GM12878 (cell line): ENCODE results near the gene TUBB1. TPM values are rescaled to one million over a fixed set of nuclear protein-coding genes. Genes with fewer than 3 reads are reported as not detected.

ENCODE experiments used
- BHLHE40 ChIP-seq, 2 experiments: fragments of 450-650 bp in 1 of 2; IDR thresholded peaks; 2 replicates each; pipeline ENCODE4 v1.6.1; 2011 to 2017; ENCODE audit warnings: low read depth in 2 of 2, borderline replicate concordance in 1 of 2, improper control_type of control experiment in 1 of 2, low read length in 1 of 2, mild to moderate bottlenecking in 1 of 2
- CHD1 ChIP-seq: IDR thresholded peaks from 2 replicates; pipeline ENCODE4 v1.6.1; 2012; ENCODE audit warnings: low read depth, low read length, improper control_type of control experiment
- DPF2 ChIP-seq: fragments of 450-650 bp; IDR thresholded peaks from 2 replicates; pipeline ENCODE4 v1.6.1; 2017; ENCODE audit warnings: mild to moderate bottlenecking
- E2F4 ChIP-seq: IDR thresholded peaks from 2 replicates; pipeline ENCODE4 v1.6.1; 2012; ENCODE audit warnings: low read depth, low read length, improper control_type of control experiment
- E2F8 ChIP-seq: fragments of 450-650 bp; IDR thresholded peaks from 2 replicates; pipeline ENCODE4 v1.6.1; 2018; ENCODE audit warnings: mild to moderate bottlenecking, low read depth, moderate library complexity; ENCODE audit not compliant: partially characterized antibody
- EGR1 ChIP-seq, 2 experiments: IDR thresholded peaks; 1 replicate in 1 of 2; 2 replicates in 1 of 2; pipeline ENCODE4 v1.6.1; 2011 to 2012; ENCODE audit warnings: low read depth in 2 of 2, low read length in 2 of 2, borderline replicate concordance in 1 of 2, mild to moderate bottlenecking in 1 of 2, moderate library complexity in 1 of 2
- GATAD2B ChIP-seq: fragments of 450-650 bp; conservative IDR thresholded peaks from 2 replicates; pipeline ENCODE4 v1.6.1; 2017; ENCODE audit warnings: low read depth, mild to moderate bottlenecking, moderate library complexity
- IKZF1 ChIP-seq: fragments of 450-650 bp; conservative IDR thresholded peaks from 2 replicates; pipeline ENCODE4 v1.6.1; 2017; ENCODE audit warnings: antibody characterized with exemption, mild to moderate bottlenecking
- PML ChIP-seq: IDR thresholded peaks from 2 replicates; pipeline ENCODE4 v1.6.1; 2012; ENCODE audit warnings: low read length, inconsistent platforms
- RB1 ChIP-seq: fragments of 450-650 bp; formaldehyde crosslinking; IDR thresholded peaks from 2 replicates; pipeline ENCODE4 v1.6.1; 2017; ENCODE audit warnings: mild to moderate bottlenecking, borderline replicate concordance
- SIN3A ChIP-seq: IDR thresholded peaks from 2 replicates; pipeline ENCODE4 v1.6.1; 2012; ENCODE audit warnings: low read depth, low read length, improper control_type of control experiment
- SP1 ChIP-seq: IDR thresholded peaks from one replicate; pipeline ENCODE4 v1.6.1; 2011; ENCODE audit warnings: low read depth, low read length
- TCF12 ChIP-seq: IDR thresholded peaks from 2 replicates; pipeline ENCODE4 v1.6.1; 2011; ENCODE audit warnings: low read depth, mild to moderate bottlenecking, low read length
- TCF3 ChIP-seq: IDR thresholded peaks from 2 replicates; pipeline ENCODE4 v1.6.1; 2012; ENCODE audit warnings: low read depth, mild to moderate bottlenecking, low read length, borderline replicate concordance; ENCODE audit not compliant: insufficient read depth
- YY1 ChIP-seq: IDR thresholded peaks from 2 replicates; pipeline ENCODE4 v1.6.1; 2011; ENCODE audit warnings: low read depth, mild to moderate bottlenecking, low read length
- ZNF207 ChIP-seq: fragments of 450-650 bp; IDR thresholded peaks from 2 replicates; pipeline ENCODE4 v1.6.1; 2014; ENCODE audit warnings: antibody characterized with exemption, mild to moderate bottlenecking, borderline replicate concordance
- polyA plus RNA-seq, 11 experiments: library from polyadenylated mRNA; depleted of rRNA in 4 of 11; unstranded in 6 of 11; stranded (reverse) in 5 of 11; fragments of >200 nt; fragmentation: Nextera tagmentation in 4 of 11; fragmentation: Illumina TruSeq in 1 of 11; extraction: Ambion mirVana in 4 of 11; extraction: Trizol in 1 of 11; gene quantifications; 1 replicate in 1 of 11; 2 replicates in 10 of 11; pipeline versions ENCODE4 v1.2.1 to v1.2.3, GENCODE V29; 2011 to 2016; ENCODE audit warnings: inconsistent platforms in 2 of 11, missing spikeins in 2 of 11, low read depth in 1 of 11
- total RNA-seq, 4 experiments: library from RNA; depleted of rRNA in 3 of 4; stranded (reverse); fragments of >200 nt in 3 of 4; fragmentation: Illumina TruSeq in 1 of 4; extraction: Trizol in 1 of 4; gene quantifications; 2 replicates each; pipeline versions ENCODE4 v1.2.1 to v1.2.3, GENCODE V29; 2013 to 2021
- TF ChIP-seq, protein P1 (sequence below): fragments of 450-650 bp; IDR thresholded peaks from 2 replicates; pipeline ENCODE4 v1.6.1; 2016; ENCODE audit warnings: mild to moderate bottlenecking
- TF ChIP-seq, protein P2 (sequence below): IDR thresholded peaks from 2 replicates; pipeline ENCODE4 v1.6.1; 2012; ENCODE audit warnings: improper control_type of control experiment, low read depth, low read length; ENCODE audit not compliant: insufficient replicate concordance

TUBB1 gene
- total and polyA plus RNA-seq, 10 of the 15 experiments (the other 5 are each of a cell fraction or from before 2014, with no cell fraction given): 0.02 to 0.20 (median 0.06) TPM; not detected in 3

DNA sequence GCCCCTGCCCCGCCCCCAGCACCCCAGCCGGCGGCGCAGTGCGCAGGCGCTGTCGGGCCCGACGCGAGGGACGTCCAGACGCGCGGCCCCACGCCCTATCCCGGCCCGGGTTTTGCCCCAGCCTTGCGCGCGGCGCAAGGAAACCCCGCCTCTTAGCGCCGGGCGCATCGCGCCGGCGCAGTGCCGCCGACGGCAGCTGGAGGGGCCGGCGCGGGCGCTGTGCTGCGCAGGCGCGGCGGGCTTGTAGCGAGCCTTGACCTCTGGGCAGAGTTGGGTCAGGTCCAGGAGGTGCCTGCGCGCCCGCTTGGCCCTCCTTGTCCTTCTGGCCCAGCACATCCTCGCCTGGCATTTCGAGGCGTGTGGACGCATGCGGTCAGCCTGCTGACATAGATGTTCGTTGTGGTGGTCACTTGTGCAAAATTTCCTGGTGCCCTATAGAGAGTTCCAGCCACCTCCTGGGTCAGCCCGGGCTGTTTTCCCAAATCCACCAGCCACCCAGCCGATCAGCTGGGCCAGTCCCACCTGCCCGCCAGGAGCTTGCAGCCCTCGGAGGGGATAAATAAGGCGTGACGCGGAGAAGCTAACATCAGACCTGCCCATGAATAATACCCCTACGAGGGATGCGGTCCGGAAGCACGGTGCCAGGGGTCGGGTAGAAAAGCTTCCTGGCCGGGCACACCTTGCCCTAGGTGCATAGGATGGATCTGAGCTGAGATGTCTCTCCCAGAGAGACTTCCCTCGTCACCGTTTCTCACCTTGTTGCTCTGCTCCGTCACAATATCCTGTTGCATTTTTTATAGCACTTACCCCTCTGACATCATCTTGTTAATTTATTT lies 23.8 kb downstream of the TUBB1 start (continued):
- TF ChIP-seq E2F4 (0 out of 2 replicates have a peak, but pooled peaks have one; percentile 11), DPF2 (peak; percentile 48; the same call in 1 of the 2 replicates), SIN3A (0 out of 2 replicates have a peak, but pooled peaks have one; percentile 5), E2F8 (no peak), TCF3 (peak; percentile 96), ZNF207 (peak; percentile 47; the same call in 1 of the 2 replicates), RB1 (0 out of 2 replicates have a peak, but pooled peaks have one; percentile 25), TCF12 (peak; percentile 75; the same call in 1 of the 2 replicates), SP1 (peak; percentile 72), CHD1 (no peak), EGR1 (IDR thresholded peaks at IDR 0.05; ENCODE audit: borderline replicate concordance in 1 of 2, low read depth in 2 of 2, low read length in 2 of 2) (peak; percentile 48 to 66; a peak in 1 of 3 replicates), BHLHE40 (IDR thresholded peaks at IDR 0.05; ENCODE audit: borderline replicate concordance in 1 of 2, low read depth in 2 of 2, low read length in 1 of 2) (peak in 1 of 2 experiments; percentile 35; a peak in 1 of 4 replicates), YY1 (0 out of 2 replicates have a peak, but pooled peaks have one; percentile 26), PML (no peak; the same call in 1 of the 2 replicates), IKZF1 (peak; percentile 99), GATAD2B (0 out of 2 replicates have a peak, but pooled peaks have one; percentile 16)
- TF ChIP-seq, protein P1, sequence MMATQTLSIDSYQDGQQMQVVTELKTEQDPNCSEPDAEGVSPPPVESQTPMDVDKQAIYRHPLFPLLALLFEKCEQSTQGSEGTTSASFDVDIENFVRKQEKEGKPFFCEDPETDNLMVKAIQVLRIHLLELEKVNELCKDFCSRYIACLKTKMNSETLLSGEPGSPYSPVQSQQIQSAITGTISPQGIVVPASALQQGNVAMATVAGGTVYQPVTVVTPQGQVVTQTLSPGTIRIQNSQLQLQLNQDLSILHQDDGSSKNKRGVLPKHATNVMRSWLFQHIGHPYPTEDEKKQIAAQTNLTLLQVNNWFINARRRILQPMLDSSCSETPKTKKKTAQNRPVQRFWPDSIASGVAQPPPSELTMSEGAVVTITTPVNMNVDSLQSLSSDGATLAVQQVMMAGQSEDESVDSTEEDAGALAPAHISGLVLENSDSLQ: no peak
- TF ChIP-seq, protein P2, sequence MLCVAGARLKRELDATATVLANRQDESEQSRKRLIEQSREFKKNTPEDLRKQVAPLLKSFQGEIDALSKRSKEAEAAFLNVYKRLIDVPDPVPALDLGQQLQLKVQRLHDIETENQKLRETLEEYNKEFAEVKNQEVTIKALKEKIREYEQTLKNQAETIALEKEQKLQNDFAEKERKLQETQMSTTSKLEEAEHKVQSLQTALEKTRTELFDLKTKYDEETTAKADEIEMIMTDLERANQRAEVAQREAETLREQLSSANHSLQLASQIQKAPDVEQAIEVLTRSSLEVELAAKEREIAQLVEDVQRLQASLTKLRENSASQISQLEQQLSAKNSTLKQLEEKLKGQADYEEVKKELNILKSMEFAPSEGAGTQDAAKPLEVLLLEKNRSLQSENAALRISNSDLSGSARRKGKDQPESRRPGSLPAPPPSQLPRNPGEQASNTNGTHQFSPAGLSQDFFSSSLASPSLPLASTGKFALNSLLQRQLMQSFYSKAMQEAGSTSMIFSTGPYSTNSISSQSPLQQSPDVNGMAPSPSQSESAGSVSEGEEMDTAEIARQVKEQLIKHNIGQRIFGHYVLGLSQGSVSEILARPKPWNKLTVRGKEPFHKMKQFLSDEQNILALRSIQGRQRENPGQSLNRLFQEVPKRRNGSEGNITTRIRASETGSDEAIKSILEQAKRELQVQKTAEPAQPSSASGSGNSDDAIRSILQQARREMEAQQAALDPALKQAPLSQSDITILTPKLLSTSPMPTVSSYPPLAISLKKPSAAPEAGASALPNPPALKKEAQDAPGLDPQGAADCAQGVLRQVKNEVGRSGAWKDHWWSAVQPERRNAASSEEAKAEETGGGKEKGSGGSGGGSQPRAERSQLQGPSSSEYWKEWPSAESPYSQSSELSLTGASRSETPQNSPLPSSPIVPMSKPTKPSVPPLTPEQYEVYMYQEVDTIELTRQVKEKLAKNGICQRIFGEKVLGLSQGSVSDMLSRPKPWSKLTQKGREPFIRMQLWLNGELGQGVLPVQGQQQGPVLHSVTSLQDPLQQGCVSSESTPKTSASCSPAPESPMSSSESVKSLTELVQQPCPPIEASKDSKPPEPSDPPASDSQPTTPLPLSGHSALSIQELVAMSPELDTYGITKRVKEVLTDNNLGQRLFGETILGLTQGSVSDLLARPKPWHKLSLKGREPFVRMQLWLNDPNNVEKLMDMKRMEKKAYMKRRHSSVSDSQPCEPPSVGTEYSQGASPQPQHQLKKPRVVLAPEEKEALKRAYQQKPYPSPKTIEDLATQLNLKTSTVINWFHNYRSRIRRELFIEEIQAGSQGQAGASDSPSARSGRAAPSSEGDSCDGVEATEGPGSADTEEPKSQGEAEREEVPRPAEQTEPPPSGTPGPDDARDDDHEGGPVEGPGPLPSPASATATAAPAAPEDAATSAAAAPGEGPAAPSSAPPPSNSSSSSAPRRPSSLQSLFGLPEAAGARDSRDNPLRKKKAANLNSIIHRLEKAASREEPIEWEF: no peak
